Left renal pelvis (tissue), 4 donors: ENCODE data around the gene PSMG2. TPM values are rescaled to one million over a fixed set of nuclear protein-coding genes. Genes with fewer than 3 reads are reported as not detected.
"Not testable (repeated sequence)": the region's sequence is repeated elsewhere in the genome, so short reads cannot be mapped to it uniquely, and the experiment has no call there.

Experiments used
- DNase-seq, 4 donors: peaks; one replicate each; pipeline ENCODE4 v3.0.0-alpha.2; 2013; ENCODE audit warnings: low read depth in 4 of 4, low spot score in 3 of 4
- polyA plus RNA-seq, 4 donors: library from polyadenylated mRNA; unstranded; fragments of 120-200 nt; gene quantifications; one replicate each; pipeline ENCODE4 v1.2.1, GENCODE V29; 2013; ENCODE audit not compliant: insufficient read length in 4 of 4

The PSMG2 gene
- polyA plus RNA-seq, 4 donors, result 74.1 to 85.6 (median 79.1) TPM

DNA sequence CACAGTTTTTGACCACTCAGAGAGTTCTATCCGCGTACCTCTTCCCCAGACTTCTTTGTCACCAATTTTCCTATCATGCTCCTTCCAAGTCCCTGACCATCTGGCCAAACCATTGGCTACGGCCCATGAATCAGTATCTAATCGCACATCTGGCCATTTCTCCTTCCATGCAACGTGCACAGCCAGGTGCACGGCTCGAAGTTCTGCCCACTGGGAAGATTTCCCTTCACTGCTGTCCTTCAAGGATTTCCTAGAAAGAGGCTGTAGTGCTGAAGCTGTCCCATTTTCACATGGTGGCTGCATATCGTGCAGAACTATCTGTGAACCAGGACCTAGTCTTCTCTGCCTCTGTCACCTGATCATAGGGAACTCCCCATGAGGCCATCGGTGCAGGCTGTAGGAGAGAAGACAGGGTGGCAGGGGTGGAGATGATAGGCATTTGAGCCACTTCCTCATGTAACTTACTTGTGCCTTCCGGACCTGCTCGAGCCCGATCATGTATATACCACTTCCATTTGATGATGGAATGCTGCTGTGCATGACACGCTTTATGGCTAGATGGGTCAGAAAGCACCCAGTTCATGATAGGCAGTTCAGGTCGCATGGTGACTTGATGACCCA is 53.9 kb downstream of the PSMG2 start:
- not testable (repeated sequence) for DNase-seq

DNA sequence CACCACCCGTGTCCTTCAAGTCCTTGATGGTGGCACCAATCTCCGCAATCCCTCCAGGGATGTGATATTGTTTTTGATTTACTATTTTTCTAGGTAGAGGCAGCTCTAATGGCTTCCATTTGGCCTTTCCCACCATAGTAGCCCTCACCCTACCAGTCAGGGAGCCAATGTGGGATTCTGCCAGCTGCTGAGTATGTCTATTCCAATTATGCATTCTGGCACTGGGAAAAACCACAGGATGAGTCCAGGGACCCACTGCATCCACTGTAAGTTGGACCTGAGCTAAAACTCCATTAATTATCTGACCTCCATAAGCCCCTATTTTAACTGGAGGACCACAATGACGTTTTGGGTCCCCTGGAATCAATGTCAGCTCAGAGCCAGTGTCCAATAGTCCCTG is 55.7 kb downstream of the PSMG2 start:
- not testable (repeated sequence) for DNase-seq

DNA sequence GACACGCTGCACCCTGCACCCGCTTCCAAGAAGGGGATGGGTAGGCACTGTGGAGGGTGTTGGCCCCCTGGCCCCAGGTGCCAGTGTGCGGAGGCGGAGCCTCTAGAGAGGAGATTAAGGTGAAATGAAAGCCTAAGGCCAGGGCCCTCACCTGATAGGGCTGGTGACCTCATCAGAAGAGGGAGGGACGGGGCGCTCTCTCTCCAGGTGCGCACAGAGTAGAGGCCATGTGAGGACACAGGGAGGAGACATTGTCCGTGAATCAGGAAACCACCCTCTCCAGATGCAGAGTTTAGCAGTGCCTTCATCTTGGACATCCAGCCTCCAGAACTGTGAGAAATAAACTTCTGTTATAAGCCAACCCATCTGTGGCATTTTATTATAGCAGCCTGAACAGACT is 62.3 kb downstream of the PSMG2 start:
- DNase-seq, result no peak

DNA sequence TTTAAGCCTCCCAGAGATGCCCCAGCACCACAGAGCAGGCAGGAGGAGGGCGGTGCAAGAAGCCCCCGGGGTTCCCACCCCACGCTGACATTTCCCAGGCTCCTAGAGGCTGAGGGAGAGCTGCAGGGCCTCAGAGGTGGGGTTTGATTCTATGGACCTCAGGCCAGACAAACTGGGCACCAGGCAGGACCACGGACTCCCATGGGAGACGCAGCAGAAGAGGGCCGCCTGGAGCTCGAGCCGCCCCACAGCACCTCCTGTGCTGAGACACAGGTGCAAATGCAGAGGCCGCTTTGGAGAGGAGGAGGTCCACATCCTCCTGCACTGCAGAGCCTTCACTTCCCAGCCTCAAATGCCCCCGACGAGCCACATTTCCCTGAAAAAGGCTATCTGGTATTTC is 62.7 kb downstream of the PSMG2 start:
- no peak for DNase-seq

DNA sequence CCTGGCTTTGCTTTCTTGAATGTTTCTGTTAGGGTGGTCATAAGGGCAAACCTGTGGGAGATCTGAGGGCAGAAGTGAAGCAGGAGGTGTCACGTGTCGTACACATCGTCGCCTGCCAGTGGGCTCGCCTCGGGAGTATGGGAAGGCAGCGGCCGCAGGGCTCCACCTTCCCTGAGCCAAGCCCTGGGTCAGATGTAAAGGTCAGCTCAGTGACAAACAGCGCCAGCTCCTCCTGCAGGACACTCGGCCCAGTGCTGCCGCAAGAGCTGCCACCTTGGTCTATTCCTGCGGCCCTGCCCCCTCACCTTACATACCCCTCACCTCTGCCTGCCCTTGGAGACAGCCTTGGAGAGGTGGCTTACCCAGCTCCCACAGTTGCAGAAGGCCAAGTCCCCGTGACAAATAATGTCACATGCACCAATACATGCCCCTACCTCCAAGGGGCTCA is 64.2 kb downstream of the PSMG2 start:
- DNase-seq, result no peak

DNA sequence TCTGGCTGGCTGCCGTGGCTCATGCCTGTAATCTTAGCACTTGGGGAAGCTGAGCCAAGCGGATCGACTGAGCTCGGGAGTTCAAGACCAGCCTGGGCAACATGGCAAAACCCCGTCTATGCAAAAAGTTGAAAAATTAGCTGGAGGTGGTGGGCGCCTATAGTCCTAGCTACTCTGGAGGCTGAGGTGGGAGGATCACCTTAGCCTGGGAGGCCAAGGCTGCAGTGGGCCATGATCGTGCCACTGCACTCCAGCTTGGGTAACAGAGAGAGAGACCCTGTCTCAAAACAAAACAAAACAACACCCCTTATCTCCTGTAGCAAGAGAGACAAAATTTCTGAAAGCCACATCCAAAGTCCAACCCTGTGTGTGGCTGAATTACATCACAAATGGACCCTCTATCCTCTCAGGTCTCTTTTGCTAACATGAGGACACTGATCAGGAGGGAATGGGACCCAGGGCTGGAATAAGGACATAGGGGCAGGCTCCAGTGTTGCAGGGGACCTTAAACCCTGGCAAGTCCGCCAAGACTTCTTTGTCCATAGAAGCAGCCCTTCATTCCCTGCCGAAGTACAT is 64.8 kb downstream of the PSMG2 start:
- no peak for DNase-seq

DNA sequence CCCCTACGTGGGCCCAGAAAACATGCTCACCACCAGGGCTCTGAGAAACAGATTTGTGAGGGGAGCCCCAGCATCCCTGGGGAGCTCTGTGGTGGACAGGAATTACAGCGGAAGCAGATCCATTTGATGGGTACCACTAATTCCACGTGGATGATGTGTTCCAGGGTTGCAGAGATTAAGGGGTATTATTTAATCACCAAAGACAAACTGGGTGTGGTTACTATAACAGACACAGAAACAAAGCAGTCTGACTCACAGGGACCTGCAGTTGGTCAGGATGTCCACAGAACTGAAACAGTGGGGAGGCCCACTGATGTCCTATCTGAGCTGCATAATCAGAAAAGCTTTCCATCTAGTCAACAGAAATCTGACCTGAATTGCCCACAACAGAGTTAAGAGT is 65.8 kb downstream of the PSMG2 start:
- DNase-seq, result no peak

DNA sequence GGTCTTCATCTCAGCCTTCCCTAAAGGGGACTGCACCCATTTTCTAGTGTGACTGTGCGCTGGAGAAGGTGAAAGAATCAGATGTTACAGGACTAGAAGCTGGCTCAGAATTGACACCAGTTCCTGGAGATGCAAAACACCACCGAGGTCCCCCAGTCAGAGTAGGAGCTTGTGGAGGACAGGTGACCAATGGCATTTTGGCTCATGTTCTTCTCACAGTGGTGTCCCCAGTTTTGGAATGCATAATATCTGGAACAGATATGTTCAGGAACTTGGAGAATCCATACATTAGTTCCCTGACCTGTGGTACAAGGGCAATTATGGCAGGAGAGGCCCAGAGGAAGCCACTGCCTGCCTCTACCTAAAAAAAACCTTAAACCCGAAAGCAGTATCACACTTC is 66.3 kb downstream of the PSMG2 start:
- no peak for DNase-seq

DNA sequence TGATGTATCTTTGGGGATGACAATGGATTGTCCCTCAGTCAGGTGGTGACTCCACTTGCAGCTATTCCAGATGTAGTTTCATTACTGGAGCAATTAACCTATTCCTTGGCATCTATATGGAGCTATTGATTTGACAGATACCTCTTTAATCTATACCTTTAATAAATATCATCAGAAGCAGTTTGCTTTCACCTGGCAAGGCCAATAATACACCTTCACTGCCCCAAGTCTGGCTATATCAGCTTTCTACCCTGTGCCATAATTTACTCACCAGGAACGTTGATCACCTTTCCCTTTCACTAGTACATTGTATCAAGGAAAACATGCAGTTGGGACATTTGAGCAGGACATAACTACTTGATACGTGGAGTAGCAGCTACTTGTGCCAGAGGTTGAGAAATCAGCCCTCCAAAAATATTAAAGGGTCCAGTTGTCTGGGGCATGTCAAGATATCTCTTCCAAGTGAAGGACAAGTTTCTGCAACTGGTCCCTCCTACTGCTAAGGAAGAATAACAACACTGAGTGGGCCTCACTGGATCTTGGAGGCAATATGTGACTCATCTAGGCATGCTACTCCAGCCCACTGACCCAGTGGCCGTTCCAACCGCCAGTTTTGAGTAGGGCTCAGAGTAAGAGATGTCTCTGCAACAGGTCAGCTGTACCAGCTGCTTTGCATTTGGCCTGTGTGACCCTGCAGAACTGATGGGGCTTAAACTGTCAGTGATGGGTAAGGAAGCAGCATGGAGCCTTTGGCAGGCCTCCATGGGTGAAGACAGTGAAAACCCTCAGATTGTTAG is 67.0 kb downstream of the PSMG2 start:
- DNase-seq, result no peak

DNA sequence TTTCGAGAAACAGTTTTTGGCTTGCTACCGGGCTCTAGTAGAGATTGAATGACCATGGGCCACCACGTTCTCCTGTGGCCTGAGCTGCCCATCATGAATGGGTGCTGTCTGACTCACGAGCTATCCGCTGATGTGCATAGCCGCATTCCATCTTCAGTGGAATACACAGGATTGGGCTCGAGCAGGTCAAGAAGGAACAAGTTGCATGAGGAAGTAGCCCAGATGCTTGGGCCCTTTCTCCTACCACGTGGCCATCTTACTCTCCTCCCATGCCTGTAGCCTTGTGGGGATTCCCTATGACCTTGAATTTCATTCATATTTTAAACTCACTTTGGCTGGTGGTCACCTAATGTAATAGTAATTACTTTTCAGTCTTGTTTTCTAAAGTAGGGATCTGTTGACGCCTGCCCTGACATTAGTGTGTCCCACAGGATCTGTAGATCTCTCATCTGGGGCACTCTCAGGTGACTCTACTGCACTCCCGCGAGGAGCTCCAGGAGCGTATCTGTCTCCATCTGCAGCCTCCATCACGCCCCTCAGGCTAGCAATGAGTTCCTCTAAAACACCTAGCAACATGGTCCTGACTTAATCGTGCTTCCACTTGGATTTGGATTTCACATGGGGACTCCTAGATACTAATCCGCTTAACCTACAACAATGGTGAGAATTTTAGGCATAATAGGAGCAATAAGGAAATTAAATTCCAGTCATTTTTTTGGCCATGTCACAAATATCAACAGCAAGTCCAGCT is 67.8 kb downstream of the PSMG2 start:
- DNase-seq, result no peak

DNA sequence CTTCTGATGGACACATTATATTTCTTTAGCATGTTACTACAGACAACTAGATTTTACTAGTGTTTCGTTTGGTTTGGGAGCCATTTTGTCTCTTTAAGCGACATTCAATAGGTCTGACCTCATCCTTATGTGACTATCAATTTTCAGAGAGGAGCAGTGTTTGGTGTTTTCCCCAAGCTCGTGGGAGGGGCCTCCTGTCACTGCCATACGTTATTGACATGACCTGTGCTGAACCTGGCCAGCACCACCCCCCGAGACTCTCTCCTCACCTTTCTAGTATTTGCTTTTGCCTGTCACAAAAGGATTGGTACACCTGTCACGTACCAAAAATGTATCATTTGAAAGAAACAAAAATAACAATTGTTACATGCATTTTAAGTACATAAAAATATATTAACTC is 69.3 kb downstream of the PSMG2 start:
- no peak for DNase-seq

DNA sequence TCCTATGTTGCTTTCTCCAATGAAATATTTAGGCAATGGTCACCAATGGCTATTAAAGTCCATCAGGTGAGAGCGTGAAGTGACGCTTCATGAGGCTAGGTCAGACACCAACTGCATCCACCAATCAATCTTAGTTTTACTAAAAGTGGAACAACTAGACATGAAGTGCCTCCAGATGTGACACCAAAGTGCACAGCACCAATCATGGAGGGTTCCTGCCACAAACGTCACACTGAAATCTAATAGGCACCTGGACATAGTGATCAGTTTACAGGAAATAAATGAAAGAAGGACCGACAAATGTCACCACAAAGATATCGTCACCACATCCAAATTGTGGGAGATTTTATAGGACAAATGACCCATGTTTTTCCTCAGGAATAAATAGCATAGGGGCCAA is 70.5 kb downstream of the PSMG2 start:
- DNase-seq, result no peak

DNA sequence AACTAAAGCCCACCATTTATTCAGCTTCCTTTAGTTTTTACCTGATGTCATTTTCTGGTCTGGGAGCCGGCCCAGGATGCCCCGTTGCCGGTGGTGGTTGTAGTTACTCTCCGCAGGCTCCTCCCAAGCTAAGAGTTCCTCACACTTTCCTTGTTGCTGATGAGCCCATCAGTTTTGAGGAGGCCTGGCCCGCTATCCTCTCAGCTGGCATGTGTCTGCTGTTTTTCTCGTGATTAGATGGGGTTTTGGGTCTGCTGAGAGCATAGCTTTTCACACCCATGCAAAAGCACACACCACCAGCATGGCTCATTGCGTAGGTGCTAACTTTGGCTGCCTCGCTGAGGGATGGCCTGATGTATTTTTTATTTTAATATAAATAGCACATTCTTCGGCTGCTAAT is 72.1 kb downstream of the PSMG2 start:
- no peak for DNase-seq

Other genes with a start within 250 kb of the PSMG2 start
- 10 to 100 TPM; 19.7 to 40.4 (median 33.1) TPM for gene SPIRE1, start 44.9 kb upstream of the PSMG2 start, polyA plus RNA-seq
- 10 to 100 TPM in 3 of 4 donors, 1 to 10 TPM in 1; 9.2 to 14.0 (median 11.9) TPM for gene CEP76, start 319 bp upstream of the PSMG2 start, polyA plus RNA-seq
- gene PTPN2, start 181.2 kb downstream of the PSMG2 start, polyA plus RNA-seq, result 10 to 100 TPM; 39.9 to 64.0 (median 54.1) TPM
- 10 to 100 TPM; 24.7 to 46.6 (median 40.9) TPM for gene SEH1L, start 245.0 kb downstream of the PSMG2 start, polyA plus RNA-seq